HFF-Myc (cell line): Measurements from ENCODE around the gene CSNK1A1L.

ENCODE experiments used
- DNase-seq: peaks from one replicate; pipeline ENCODE4 v3.0.0-alpha.2; 2011; ENCODE audit warnings: low read depth; ENCODE audit errors: extremely low read depth
- H3K4me3 ChIP-seq: replicated peaks from 2 replicates; pipeline ENCODE4 v1.5.1; 2011; ENCODE audit warnings: low read depth, mild to moderate bottlenecking, control low read depth, low read length
- CTCF ChIP-seq: IDR thresholded peaks from 2 replicates; pipeline ENCODE4 v1.5.1; 2012; ENCODE audit warnings: mild to moderate bottlenecking, low read depth, low read length, control low read depth; ENCODE audit errors: missing control alignments

Gene CSNK1A1L

GRCh38 chr13:37085606-37086005 is 19.9 kb downstream of the CSNK1A1L start:
- no peak for TF ChIP-seq CTCF
- H3K4me3 ChIP-seq, result no peak overlapping the region
- DNase-seq, result no peak

- TF ChIP-seq CTCF, result no peak
- DNase-seq, result no peak
These were observed 28.6 kb downstream of the CSNK1A1L start for GRCh38 chr13:37076818-37077217.

GRCh38 chr13:37075164-37075563 is 30.3 kb downstream of the CSNK1A1L start:
- no peak for DNase-seq
- no peak overlapping the region for H3K4me3 ChIP-seq
- no peak for TF ChIP-seq CTCF

More at GRCh38 chr13:37076818-37077217, 28.6 kb downstream of the CSNK1A1L start:
- no peak overlapping the region for H3K4me3 ChIP-seq

GRCh38 chr13:37074703-37075102 is 30.8 kb downstream of the CSNK1A1L start:
- TF ChIP-seq CTCF, result no peak
- no peak for DNase-seq
- H3K4me3 ChIP-seq, result no peak overlapping the region

GRCh38 chr13:37072024-37072423 is 33.4 kb downstream of the CSNK1A1L start:
- no peak overlapping the region for H3K4me3 ChIP-seq
- DNase-seq, result no peak
- TF ChIP-seq CTCF, result no peak

- DNase-seq, result no peak
- TF ChIP-seq CTCF, result no peak
- no peak overlapping the region for H3K4me3 ChIP-seq
These were observed 34.5 kb downstream of the CSNK1A1L start for GRCh38 chr13:37070956-37071355.

- no peak for TF ChIP-seq CTCF
These were observed 35.2 kb downstream of the CSNK1A1L start for GRCh38 chr13:37070145-37070695.

More at GRCh38 chr13:37070145-37070695, 35.2 kb downstream of the CSNK1A1L start:
- no peak overlapping the region for H3K4me3 ChIP-seq
- DNase-seq, result no peak
